ENCODE results near the gene JAZF1.
"Not testable (repeated sequence)": the region's sequence is repeated elsewhere in the genome, so short reads cannot be mapped to it uniquely, and the experiment has no call there.

The JAZF1 gene

GRCh38 chr7:28041508-28042314 is 138.9 kb downstream of the JAZF1 start:
- peak; percentile 98 for DNase-seq (ENCODE audit: low read depth)

GRCh38 chr7:28038175-28038797 is 142.3 kb downstream of the JAZF1 start:
- DNase-seq (ENCODE audit: low read depth): no peak

GRCh38 chr7:28037220-28038010 is 143.2 kb downstream of the JAZF1 start:
- DNase-seq (ENCODE audit: low read depth): peak; percentile 98

- DNase-seq (ENCODE audit: low read depth): no peak
Measured at GRCh38 chr7:28036696-28037095, 143.9 kb downstream of the JAZF1 start.

GRCh38 chr7:28033386-28033785 is 147.2 kb downstream of the JAZF1 start:
- no peak for DNase-seq (ENCODE audit: low read depth)

- DNase-seq (ENCODE audit: low read depth): no peak
Measured at GRCh38 chr7:28032738-28033380, 147.7 kb downstream of the JAZF1 start.

GRCh38 chr7:28029051-28029450 is 151.5 kb downstream of the JAZF1 start:
- peak; percentile 71 for DNase-seq (ENCODE audit: low read depth)

DNA sequence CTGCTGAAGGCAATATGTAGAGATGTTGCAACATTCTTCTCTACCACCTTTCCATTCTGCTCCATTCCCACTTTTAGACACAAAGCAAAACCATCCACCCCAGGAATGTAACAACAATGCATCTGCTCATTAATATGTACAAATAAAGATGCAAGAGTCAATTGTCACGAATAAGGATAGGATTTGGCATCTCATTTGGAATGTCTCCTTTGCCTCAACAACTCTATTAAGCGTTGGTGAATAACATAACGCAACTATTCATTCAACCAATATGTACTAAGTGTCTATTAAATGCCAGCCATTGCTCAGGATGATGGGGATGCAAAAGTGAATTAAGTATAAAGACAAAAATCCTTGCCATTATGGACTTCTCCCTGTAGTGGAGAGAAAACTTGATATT is 152.1 kb downstream of the JAZF1 start:
- DNase-seq (ENCODE audit: low read depth): no peak

DNA sequence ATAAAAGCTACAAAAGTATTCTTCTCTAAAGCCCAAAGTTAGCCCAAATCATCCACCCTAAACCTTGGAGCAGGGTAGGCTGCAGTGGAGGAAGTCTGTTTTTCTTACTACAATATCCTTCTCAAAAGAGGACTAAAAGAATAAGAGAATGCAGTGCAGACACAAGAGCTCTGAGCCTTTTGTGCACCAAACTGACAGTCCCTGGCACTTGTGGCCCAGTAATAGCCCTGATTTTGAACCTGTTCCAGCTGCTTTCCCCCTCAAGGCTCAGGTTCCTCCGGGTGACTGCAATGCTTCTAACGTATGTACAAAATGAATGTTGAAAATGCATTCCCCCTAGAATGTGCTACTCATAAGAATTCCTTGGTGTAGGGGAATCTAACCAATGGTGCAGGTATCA is 154.4 kb downstream of the JAZF1 start:
- DNase-seq (ENCODE audit: low read depth): no peak

- DNase-seq (ENCODE audit: low read depth): no peak
Measured at GRCh38 chr7:28024786-28025334, 155.7 kb downstream of the JAZF1 start.

DNA sequence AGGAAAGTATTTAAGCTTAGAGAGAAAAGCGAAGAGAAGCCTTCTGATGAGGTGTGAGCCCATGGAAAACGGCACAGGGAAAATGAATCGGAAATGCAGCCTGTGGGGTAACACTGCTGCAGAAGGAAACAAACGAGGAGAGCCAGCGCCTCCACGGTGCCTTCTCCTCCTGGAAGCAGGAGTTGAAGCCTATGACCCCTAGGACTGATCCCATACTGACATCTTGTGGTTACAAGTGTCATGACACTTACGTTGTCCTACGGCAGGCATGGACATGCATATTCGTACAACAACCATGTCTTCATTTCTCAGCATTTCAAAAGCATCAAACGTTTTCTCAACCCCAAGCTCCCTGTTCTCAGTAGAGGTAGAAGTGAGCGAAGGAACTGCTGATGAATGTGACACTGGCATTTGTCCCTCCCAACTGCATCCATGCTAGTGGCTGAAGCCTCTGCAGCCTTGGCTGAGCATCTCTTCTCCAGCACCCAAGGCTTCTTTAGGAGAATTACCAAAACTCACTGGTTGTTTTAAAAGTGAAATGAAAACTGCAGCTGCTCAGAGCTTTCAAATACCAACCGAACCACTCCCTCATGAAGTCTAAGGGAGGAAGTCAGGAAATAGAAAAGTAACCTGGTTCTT is 160.2 kb downstream of the JAZF1 start:
- no peak for DNase-seq (ENCODE audit: low read depth)

DNA sequence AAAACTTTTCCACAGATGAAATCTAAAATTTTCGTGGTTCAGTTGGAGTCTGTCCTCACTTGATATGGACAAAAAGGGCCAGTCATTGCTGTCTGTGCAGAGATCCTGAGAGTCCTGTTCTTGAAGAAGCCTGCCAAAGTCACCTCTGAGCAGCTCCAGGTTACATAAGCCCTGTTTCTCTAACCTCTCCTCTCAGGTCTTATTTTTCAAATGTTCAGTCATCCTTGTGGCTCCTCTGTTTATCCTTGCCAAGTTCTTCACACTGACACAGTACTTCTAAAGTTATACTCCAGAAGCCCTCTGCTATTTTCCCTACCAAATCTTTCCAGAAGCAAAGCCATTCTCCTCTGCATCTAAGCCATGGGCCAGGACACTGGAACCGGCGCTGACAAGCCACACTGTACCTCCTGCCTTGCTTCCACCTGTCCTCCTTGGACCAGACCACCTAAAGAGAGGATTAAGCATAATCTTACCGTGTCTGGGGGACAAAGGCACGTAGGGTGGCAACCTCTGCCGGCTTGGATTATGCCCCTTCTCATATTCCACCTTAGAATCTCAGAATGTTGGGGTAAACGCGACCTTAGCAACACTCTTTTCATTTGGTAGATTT is 161.6 kb downstream of the JAZF1 start:
- DNase-seq (ENCODE audit: low read depth): no peak

DNA sequence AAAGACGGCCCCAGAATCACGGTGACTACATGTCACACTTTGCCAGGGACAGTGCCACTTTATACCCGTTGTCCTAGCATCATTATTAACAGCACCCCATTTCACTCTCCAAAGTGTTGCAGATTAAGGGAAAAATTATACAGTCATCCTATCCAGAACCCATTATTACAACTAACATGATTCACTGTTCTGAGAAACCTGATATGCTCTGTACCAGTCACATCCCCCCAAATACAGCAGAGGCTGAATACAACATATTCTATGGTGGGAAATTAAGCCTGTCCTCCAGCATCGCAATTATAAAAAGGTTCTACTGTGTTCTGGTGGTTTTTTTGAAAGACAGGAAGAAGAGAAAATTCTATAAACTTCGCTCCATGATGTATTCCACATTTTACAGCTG is 162.1 kb downstream of the JAZF1 start:
- DNase-seq (ENCODE audit: low read depth): no peak

DNA sequence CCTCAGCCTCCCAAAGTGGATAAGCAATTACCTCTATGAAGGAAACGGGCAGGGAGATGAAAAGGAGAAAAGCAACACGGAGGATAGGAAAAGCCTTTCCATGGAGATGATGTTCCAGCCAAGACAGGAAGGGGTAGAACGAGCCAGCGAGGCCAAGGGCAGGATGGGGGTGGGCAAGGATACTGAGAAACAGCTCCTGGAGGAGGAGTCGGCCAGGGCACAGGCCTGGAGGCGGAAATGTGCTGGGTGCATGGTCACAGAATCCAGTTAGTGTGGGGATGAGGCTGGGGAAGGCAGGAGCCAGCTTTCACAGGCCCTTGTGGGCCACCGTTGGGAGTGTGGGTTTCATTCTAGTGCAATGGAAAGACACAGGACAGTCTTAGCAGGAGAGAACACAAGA is 162.6 kb downstream of the JAZF1 start:
- no peak for DNase-seq (ENCODE audit: low read depth)

DNA sequence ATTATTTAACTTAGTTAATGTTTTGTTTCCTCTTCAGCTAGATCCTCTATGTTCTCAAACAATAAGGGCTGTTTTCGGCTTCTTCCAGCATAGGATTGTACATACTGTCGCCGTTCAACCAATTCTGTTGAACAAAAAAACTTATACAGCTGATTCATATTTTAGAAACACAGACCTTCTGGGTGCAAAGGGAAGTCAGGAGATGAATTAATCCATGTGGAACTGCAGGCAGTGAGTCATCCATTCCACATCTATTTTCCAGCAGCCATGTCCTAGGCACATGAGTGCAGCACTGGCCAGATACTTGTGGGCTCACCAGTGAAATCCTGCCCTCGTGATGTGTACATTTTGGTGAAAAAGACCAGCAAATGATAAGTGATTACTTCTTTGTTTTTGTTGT is 163.2 kb downstream of the JAZF1 start:
- DNase-seq (ENCODE audit: low read depth): no peak

DNA sequence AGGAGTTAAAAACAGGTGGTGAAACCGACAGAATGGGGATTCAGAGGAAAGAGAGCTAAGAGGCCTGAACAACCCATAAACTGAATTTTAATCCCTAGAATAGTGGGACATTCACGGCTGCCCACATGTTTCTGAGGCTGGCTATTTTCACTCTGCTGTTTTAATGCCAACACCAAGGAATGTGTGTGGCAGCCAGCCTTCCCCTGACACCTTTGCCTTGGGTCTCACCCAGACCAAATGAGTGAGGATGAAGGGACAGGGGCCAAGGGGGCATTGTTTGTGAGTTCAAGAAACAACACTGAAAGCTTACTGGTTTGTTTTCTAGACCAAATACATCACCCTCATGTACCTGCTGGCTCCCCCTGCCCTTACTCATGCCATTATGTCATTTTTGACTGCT is 164.3 kb downstream of the JAZF1 start:
- no peak for DNase-seq (ENCODE audit: low read depth)

DNA sequence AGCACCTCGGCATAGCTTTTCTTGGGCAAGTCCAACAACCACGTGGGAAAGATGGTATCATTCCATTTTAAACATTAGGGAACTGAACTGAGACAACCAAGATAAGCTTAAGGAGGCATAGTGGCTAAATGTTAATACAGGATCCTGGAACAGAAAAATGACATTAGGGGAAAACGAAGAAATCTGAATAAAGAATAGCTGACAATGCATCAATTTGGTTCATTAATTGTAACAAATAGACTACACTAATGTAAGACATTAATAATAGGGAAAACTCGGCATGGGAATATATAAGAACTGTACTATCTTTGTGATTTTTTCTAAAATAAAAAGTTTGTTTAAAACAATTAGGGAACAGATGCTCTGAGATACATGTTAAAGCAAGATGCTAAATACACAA is 165.4 kb downstream of the JAZF1 start:
- no peak for DNase-seq (ENCODE audit: low read depth)

DNA sequence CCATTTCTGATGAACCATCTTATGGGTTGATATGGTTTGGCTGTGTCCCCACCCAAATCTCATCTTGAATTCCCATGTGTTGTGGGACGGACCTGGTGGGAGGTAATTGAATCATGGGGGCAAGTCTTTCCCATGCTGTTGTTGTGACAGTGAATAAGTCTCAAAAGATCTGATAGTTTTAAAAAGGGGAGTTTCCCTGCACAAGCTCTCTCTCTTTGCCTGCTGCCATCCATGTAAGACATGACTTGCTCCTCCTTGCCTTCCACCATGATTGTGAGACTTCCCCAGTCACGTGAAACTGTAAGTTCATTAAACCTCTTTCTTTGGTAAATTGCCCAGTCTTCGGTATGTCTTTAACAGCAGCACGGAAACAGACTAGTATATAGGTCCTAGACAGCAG is 166.3 kb downstream of the JAZF1 start:
- not testable (repeated sequence) for DNase-seq (ENCODE audit: low read depth)

DNA sequence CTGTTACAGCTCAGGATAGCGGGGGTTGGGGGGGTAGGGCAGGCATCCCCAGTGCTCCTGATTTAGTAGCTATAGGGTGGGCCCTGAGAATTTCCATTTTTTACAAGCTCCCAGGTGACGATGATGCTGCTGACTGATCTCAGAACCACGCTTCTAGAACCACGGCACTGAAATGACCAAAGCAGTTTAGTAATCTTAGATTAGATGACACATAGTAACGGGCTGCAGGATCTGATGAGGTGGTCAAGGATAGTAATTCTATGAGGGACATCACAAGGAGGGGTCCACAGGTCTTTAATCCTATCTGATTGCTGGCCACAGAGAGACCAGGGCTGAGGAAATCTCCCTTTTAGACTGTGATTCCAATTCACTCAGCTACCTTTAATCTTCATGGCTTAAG is 167.2 kb downstream of the JAZF1 start:
- no peak for DNase-seq (ENCODE audit: low read depth)

DNA sequence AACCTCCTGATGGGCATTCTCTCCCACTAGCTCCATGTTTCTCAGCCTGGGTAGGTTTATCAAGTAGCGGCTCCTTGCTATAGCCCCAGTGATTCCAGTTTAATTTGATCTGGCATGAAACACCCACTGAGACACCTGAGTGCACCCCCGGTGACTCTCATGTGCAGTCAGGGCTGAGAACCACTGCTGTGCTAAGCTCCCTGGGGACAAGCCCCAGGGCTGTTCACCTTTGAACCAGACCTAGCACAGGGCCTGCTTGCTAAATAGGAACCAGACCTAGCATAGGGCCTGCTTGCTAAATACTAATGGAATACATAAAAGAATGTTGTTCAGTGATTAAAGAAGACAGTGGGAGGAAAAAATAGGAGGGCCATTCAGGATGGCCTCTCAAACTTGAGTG is 167.6 kb downstream of the JAZF1 start:
- DNase-seq (ENCODE audit: low read depth): no peak

DNA sequence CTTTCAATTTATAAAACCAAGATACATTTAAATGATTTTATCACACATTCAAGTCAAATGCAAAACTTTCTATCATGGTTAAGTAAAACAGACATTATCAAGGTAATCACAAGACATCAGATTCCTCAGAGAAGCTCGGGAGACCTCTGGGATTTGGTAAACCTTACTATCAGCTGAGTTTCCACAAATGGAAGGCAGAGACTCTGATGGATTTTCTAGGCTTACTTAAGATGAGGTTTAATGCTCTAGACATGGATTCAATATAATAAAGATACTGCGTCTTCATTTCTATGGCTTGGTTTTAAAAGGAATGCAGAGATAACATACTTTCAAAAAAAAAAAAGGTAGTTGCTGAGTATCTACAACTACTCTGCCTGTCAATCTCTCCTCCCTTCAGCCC is 171.7 kb downstream of the JAZF1 start:
- no peak for DNase-seq (ENCODE audit: low read depth)

Measured in GM04503 (cell line).